Neural progenitor cell (in vitro differentiated cells): Measurements from ENCODE around the gene NDUFS1.

ENCODE experiments used
- EZH2 ChIP-seq: fragments of 200-600 bp; sonication (generic); IDR thresholded peaks from 2 replicates; pipeline ENCODE4 v1.6.1; 2017; ENCODE audit warnings: antibody characterized with exemption, mild to moderate bottlenecking, moderate library complexity
- EZH2phosphoT487 ChIP-seq: fragments of 200-600 bp; sonication (generic); IDR thresholded peaks from 2 replicates; pipeline ENCODE4 v1.6.1; 2017; ENCODE audit warnings: antibody characterized with exemption
- TF ChIP-seq, protein P1 (sequence below): fragments of 200-600 bp; sonication (generic); IDR thresholded peaks from 2 replicates; pipeline ENCODE4 v1.5.1; 2017; ENCODE audit warnings: antibody characterized with exemption, mild to moderate bottlenecking

DNA sequence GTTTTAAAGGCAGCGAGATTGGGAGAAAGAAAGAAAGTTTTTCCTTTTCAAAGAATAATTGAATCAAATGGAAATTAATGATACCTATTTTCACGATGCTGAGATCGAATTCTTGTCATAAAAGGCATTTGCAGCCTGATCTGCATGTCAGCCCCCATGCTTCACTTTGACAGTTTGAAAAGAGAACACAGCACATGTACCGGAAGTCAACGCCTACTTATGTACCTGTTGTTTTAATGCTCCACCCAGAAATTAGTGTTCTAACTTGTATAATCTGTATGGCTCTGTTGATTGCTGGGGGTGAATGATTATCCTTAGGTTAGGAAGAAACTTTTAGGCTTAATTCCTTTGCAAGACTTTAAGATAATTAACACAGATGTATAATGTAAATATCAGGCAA is 31.4 kb upstream of the NDUFS1 start:
- TF ChIP-seq, protein P1, sequence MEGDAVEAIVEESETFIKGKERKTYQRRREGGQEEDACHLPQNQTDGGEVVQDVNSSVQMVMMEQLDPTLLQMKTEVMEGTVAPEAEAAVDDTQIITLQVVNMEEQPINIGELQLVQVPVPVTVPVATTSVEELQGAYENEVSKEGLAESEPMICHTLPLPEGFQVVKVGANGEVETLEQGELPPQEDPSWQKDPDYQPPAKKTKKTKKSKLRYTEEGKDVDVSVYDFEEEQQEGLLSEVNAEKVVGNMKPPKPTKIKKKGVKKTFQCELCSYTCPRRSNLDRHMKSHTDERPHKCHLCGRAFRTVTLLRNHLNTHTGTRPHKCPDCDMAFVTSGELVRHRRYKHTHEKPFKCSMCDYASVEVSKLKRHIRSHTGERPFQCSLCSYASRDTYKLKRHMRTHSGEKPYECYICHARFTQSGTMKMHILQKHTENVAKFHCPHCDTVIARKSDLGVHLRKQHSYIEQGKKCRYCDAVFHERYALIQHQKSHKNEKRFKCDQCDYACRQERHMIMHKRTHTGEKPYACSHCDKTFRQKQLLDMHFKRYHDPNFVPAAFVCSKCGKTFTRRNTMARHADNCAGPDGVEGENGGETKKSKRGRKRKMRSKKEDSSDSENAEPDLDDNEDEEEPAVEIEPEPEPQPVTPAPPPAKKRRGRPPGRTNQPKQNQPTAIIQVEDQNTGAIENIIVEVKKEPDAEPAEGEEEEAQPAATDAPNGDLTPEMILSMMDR = no peak
- TF ChIP-seq EZH2 = no peak
- TF ChIP-seq EZH2phosphoT487 = no peak
